Activated CD4-positive, alpha-beta T cell treated with anti-CD3 and anti-CD28 coated beads for 48 hours (primary cell): Measurements from ENCODE around the gene PARP2.
"Not testable (repeated sequence)": the region's sequence is repeated elsewhere in the genome, so short reads cannot be mapped to it uniquely, and the experiment has no call there.

Experiments used
- DNase-seq: peaks from one replicate; pipeline ENCODE4 v3.0.0-alpha.2; 2020

Gene PARP2

GRCh38 chr14:20343092-20343861 lies at the start of gene PARP2:
PARP2 (plus strand) TSS chr14:20343635; CDS start chr14:20343642, 7 bp downstream.
- peak; percentile 98 for DNase-seq

- no peak for DNase-seq
Measured at GRCh38 chr14:20294636-20295035, 48.8 kb upstream of the PARP2 start.

GRCh38 chr14:20295067-20295466 lies 48.4 kb upstream of the PARP2 start:
- DNase-seq = no peak

- no peak for DNase-seq
Measured at GRCh38 chr14:20302042-20302755, 41.2 kb upstream of the PARP2 start.

GRCh38 chr14:20305265-20306078 lies 38.0 kb upstream of the PARP2 start, which contains the start of gene TTC5:
TTC5 (minus strand) TSS chr14:20305951; CDS start chr14:20305937, 14 bp downstream.
- DNase-seq = peak; percentile 91

GRCh38 chr14:20306079-20306423 lies 37.4 kb upstream of the PARP2 start:
- no peak for DNase-seq

- no peak for DNase-seq
Measured at GRCh38 chr14:20314026-20314425, 29.4 kb upstream of the PARP2 start.

- no peak for DNase-seq
Measured at GRCh38 chr14:20317720-20318119, 25.7 kb upstream of the PARP2 start.

- DNase-seq = no peak
Measured at GRCh38 chr14:20327005-20327869, 16.2 kb upstream of the PARP2 start.

- no peak for DNase-seq
Measured at GRCh38 chr14:20328705-20329104, 14.7 kb upstream of the PARP2 start.

GRCh38 chr14:20329355-20329754 lies 14.1 kb upstream of the PARP2 start:
- no peak for DNase-seq

GRCh38 chr14:20331053-20331613 lies 12.3 kb upstream of the PARP2 start:
- no peak for DNase-seq

GRCh38 chr14:20332431-20332787 lies 11.0 kb upstream of the PARP2 start:
- DNase-seq = no peak

GRCh38 chr14:20332788-20333493 lies 10.5 kb upstream of the PARP2 start, which contains the start of gene CCNB1IP1:
CCNB1IP1 (minus strand) TSS chr14:20333279; CDS start chr14:20316523, 16,756 bp downstream.
- peak; percentile 52 for DNase-seq

- no peak for DNase-seq
Measured at GRCh38 chr14:20333494-20333841, 10.0 kb upstream of the PARP2 start.

GRCh38 chr14:20334017-20334416 lies 9.4 kb upstream of the PARP2 start:
- no peak for DNase-seq

- not testable (repeated sequence) for DNase-seq
Measured at GRCh38 chr14:20341032-20341431, 2.4 kb upstream of the PARP2 start.

- no peak for DNase-seq
Measured at GRCh38 chr14:20341646-20342045, 1.8 kb upstream of the PARP2 start.

GRCh38 chr14:20343862-20344220 lies 406 bp downstream of the PARP2 start:
- DNase-seq = no peak

- no peak for DNase-seq
Measured at GRCh38 chr14:20345366-20345765, 1.9 kb downstream of the PARP2 start.

- DNase-seq = no peak
Measured at GRCh38 chr14:20346713-20347112, 3.3 kb downstream of the PARP2 start.

- DNase-seq = no peak
Measured at GRCh38 chr14:20347747-20348146, 4.3 kb downstream of the PARP2 start.
